ENCODE results near the gene PHETA1.

Gene PHETA1

GRCh38 chr12:111412830-111413441 is 44.0 kb upstream of the PHETA1 start:
- no peaks in the 10 kb centered on the region for H3K4me1 ChIP-seq (ENCODE audit: insufficient read depth, low read length, severe bottlenecking)
- H3K9me3 ChIP-seq (ENCODE audit: low read length), result no peaks in the 10 kb centered on the region
- H4K20me1 ChIP-seq (ENCODE audit: insufficient read depth, low read length), result no peaks in the 10 kb centered on the region
- H3K27ac ChIP-seq (ENCODE audit: low read depth, low read length, poor library complexity, severe bottlenecking), result no peak overlapping the region
- no peaks in the 10 kb centered on the region for H3K27me3 ChIP-seq (ENCODE audit: insufficient read depth, low read length)
- H3K9me2 ChIP-seq (ENCODE audit: low read depth, low read length), result no peaks in the 10 kb centered on the region
- H3F3A ChIP-seq (ENCODE audit: insufficient read depth, low read length), result no peaks in the 10 kb centered on the region
- H3K9ac ChIP-seq (ENCODE audit: low read length), result no peak overlapping the region
- no peak overlapping the region for H2AFZ ChIP-seq (ENCODE audit: low read length)
- TF ChIP-seq EZH2 (IDR thresholded peaks at IDR 0.05; ENCODE audit: borderline replicate concordance, low read length) (no peak), CTCF (IDR thresholded peaks at IDR 0.05; ENCODE audit: low read length) (no peak)
- H3K4me2 ChIP-seq (ENCODE audit: low read length), result no peak overlapping the region
- no peaks in the 10 kb centered on the region for H3K36me3 ChIP-seq (ENCODE audit: insufficient read depth, low read length)
- no peak overlapping the region for H3K4me3 ChIP-seq (ENCODE audit: low read depth, low read length, poor library complexity, severe bottlenecking)
- H3K79me2 ChIP-seq (ENCODE audit: insufficient read depth, low read length), result no peaks in the 10 kb centered on the region

- Histone ChIP-seq H4K20me1 (ENCODE audit: insufficient read depth, low read length) (no peaks in the 10 kb centered on the region), H3K9me2 (ENCODE audit: low read depth, low read length) (no peaks in the 10 kb centered on the region), H3K79me2 (ENCODE audit: insufficient read depth, low read length) (no peaks in the 10 kb centered on the region), H3K27me3 (ENCODE audit: insufficient read depth, low read length) (no peaks in the 10 kb centered on the region), H2AFZ (ENCODE audit: low read length) (no peak overlapping the region), H3K4me1 (ENCODE audit: insufficient read depth, low read length, severe bottlenecking) (peaks cover 4% of the 10 kb centered on the region), H3K36me3 (ENCODE audit: insufficient read depth, low read length) (no peaks in the 10 kb centered on the region), H3K9ac (ENCODE audit: low read length) (no peak overlapping the region), H3K27ac (ENCODE audit: low read depth, low read length, poor library complexity, severe bottlenecking) (no peak overlapping the region), H3K4me2 (ENCODE audit: low read length) (no peak overlapping the region), H3F3A (ENCODE audit: insufficient read depth, low read length) (no peaks in the 10 kb centered on the region), H3K4me3 (ENCODE audit: low read depth, low read length, poor library complexity, severe bottlenecking) (no peak overlapping the region), H3K9me3 (ENCODE audit: low read length) (no peaks in the 10 kb centered on the region)
- TF ChIP-seq EZH2 (IDR thresholded peaks at IDR 0.05; ENCODE audit: borderline replicate concordance, low read length) (no peak), CTCF (IDR thresholded peaks at IDR 0.05; ENCODE audit: low read length) (no peak)
Measured at GRCh38 chr12:111412007-111412829, 43.3 kb upstream of the PHETA1 start.

GRCh38 chr12:111411185-111411764 is 42.4 kb upstream of the PHETA1 start:
- Histone ChIP-seq H3K9ac (ENCODE audit: low read length) (no peak overlapping the region), H3K9me2 (ENCODE audit: low read depth, low read length) (no peaks in the 10 kb centered on the region), H3K79me2 (ENCODE audit: insufficient read depth, low read length) (no peaks in the 10 kb centered on the region), H2AFZ (ENCODE audit: low read length) (no peak overlapping the region), H3K27me3 (ENCODE audit: insufficient read depth, low read length) (no peaks in the 10 kb centered on the region), H3K4me1 (ENCODE audit: insufficient read depth, low read length, severe bottlenecking) (peaks cover 12% of the 10 kb centered on the region), H3K9me3 (ENCODE audit: low read length) (no peaks in the 10 kb centered on the region), H3F3A (ENCODE audit: insufficient read depth, low read length) (no peaks in the 10 kb centered on the region), H3K27ac (ENCODE audit: low read depth, low read length, poor library complexity, severe bottlenecking) (no peak overlapping the region), H3K36me3 (ENCODE audit: insufficient read depth, low read length) (no peaks in the 10 kb centered on the region), H3K4me3 (ENCODE audit: low read depth, low read length, poor library complexity, severe bottlenecking) (no peak overlapping the region), H3K4me2 (ENCODE audit: low read length) (no peak overlapping the region), H4K20me1 (ENCODE audit: insufficient read depth, low read length) (no peaks in the 10 kb centered on the region)
- TF ChIP-seq CTCF (IDR thresholded peaks at IDR 0.05; ENCODE audit: low read length), result no peak
- no peak for TF ChIP-seq EZH2 (IDR thresholded peaks at IDR 0.05; ENCODE audit: borderline replicate concordance, low read length)
